HEK293 (cell line): ENCODE data around the gene HMGB3.

Source experiments
- CTCF ChIP-seq: fragments of 450-650 bp; formaldehyde crosslinking; IDR thresholded peaks from 2 replicates; pipeline ENCODE4 v1.5.1; 2016; ENCODE audit warnings: missing biosample characterization, missing genetic modification characterization
- SCRT2 ChIP-seq: fragments of 450-650 bp; formaldehyde crosslinking; IDR thresholded peaks from 2 replicates; pipeline ENCODE4 v1.5.1; 2016; ENCODE audit warnings: missing biosample characterization, missing genetic modification characterization
- YY1 ChIP-seq: fragments of 450-650 bp; formaldehyde crosslinking; IDR thresholded peaks from 2 replicates; pipeline ENCODE4 v1.5.1; 2018; ENCODE audit warnings: missing biosample characterization, missing genetic modification characterization
- ZNF214 ChIP-seq: fragments of 450-650 bp; formaldehyde crosslinking; IDR thresholded peaks from 2 replicates; pipeline ENCODE4 v1.5.1; 2017; ENCODE audit warnings: missing biosample characterization, mild to moderate bottlenecking, missing genetic modification characterization, borderline replicate concordance
- ZNF280C ChIP-seq: fragments of 450-650 bp; formaldehyde crosslinking; IDR thresholded peaks from 2 replicates; pipeline ENCODE4 v1.5.1; 2016; ENCODE audit warnings: missing biosample characterization, missing genetic modification characterization
- ZNF530 ChIP-seq: fragments of 450-650 bp; formaldehyde crosslinking; IDR thresholded peaks from 2 replicates; pipeline ENCODE4 v1.5.1; 2016; ENCODE audit warnings: low read depth, missing biosample characterization, missing genetic modification characterization
- ZNF624 ChIP-seq: fragments of 450-650 bp; formaldehyde crosslinking; IDR thresholded peaks from 2 replicates; pipeline ENCODE4 v1.5.1; 2017; ENCODE audit warnings: missing biosample characterization, missing genetic modification characterization

DNA sequence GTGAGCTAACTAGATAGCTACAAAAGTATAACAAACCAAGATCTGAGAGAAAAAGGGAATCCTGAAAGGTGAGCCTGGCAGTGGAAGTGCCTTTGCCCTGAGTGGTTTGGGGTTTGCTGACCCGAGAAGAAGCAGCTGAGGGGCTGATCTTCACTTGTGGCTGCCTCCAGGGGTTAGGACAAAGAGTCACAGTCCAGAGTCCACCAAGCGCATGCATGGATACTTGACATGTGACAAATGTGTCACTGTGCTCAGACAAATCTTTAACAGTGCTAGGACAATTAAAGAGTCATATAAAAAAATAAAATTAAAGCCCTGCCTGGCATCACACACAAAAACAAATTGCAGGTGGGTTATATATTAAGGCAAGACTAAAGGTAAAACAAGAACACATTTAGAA lies 26.4 kb downstream of the HMGB3 start:
- TF ChIP-seq ZNF214 (tag by site-specific recombination): no peak
- TF ChIP-seq CTCF (tag by site-specific recombination): no peak
- TF ChIP-seq ZNF280C (tag by site-specific recombination): no peak
- TF ChIP-seq ZNF530: no peak
- no peak for TF ChIP-seq ZNF624 (tag by site-specific recombination)
- no peak for TF ChIP-seq SCRT2 (tag by site-specific recombination)
- no peak for TF ChIP-seq YY1 (tag by site-specific recombination)
